Measurements from ENCODE around the gene RIN3. TPM values are rescaled to one million over a fixed set of nuclear protein-coding genes. Genes with fewer than 3 reads are reported as not detected.

The RIN3 gene
- total and polyA plus RNA-seq, 2 donors (not counting 3 experiments of a cell fraction or from before 2014, with no cell fraction given): 5.1 to 20.8 TPM

DNA sequence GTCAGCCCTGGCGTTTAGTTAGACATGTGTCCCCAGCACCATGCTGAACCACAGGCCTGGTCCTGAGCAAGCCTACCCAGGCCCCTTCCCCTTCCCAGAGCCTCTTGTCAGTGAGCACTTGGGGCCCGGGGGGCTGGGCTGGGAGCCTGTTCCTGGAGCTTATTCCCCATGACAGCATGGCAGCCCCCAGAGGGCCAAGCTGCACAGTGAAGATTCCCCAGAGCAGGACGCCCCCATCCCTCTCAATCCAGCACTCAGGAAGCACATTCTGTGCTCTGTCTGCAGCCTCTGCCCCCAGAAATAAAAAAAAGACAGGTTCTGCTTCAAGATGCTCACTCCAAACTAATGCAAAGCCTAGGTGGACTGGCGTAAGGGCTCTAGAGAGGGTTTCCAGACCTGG lies 117.5 kb downstream of the RIN3 start:
- no peaks in the 10 kb centered on the region for H3K36me3 ChIP-seq (ENCODE audit: control insufficient read depth in 2 of 2, extremely low read depth in 1 of 2, insufficient read depth in 2 of 2, low read length in 2 of 2)
- FAIRE-seq (no peak), DNase-seq (ENCODE audit: low read depth, low spot score) (no peak)
- ChIA-PET CTCF (interaction anchor here (0.6 to 1.6 kb wide), 3 partner anchors 8 to 1222 kb away, joined by 3 read pairs; no protein-coding TSS in a partner anchor), POLR2A (no interaction called here)
- no peak overlapping the region for H3K27ac ChIP-seq (ENCODE audit: insufficient read depth, low read depth, low read length)
- H3K4me3 ChIP-seq (replicated peaks in 1 of 3; ENCODE audit: insufficient read depth in 1 of 3, low read depth in 1 of 3, low read length in 3 of 3): no peak overlapping the region
- no peaks in the 10 kb centered on the region for H3K4me1 ChIP-seq (ENCODE audit: control insufficient read depth, extremely low read depth, insufficient read depth, low read length)
- no peaks in the 10 kb centered on the region for H3K9me1 ChIP-seq (replicated peaks; ENCODE audit: control insufficient read depth, extremely low read depth, insufficient read depth, low read length)
- H3K9ac ChIP-seq (replicated peaks; ENCODE audit: extremely low read depth, insufficient read depth, low read length): no peak overlapping the region
- intact Hi-C loops (cut with micrococcal nuclease): no loop called here
- H3K9me3 ChIP-seq (replicated peaks; ENCODE audit: control insufficient read depth, insufficient read depth, low read length): no peaks in the 10 kb centered on the region
- dilution Hi-C loops (cut with MboI; ENCODE audit: extremely low pct_ligation_motif_present, low sequenced_read_pairs): no loop called here
- BruUV-seq (replicated peaks): no TSS peak
- H3K4me2 ChIP-seq (ENCODE audit: insufficient read depth, low read length): no peak overlapping the region
- H4K20me1 ChIP-seq (replicated peaks; ENCODE audit: control insufficient read depth, extremely low read depth, insufficient read depth, low read length): no peaks in the 10 kb centered on the region
- H3K79me2 ChIP-seq (ENCODE audit: control insufficient read depth, insufficient read depth, low read length): no peaks in the 10 kb centered on the region
- TF ChIP-seq POLR2A (IDR thresholded peaks at IDR 0.05; ENCODE audit: low read depth, low read length) (no peak), MYC (IDR thresholded peaks at IDR 0.05; ENCODE audit: low read depth, low read length) (no peak), JUN (IDR thresholded peaks at IDR 0.05; ENCODE audit: borderline replicate concordance, insufficient read depth, insufficient read length, low read depth) (no peak), EZH2 (IDR thresholded peaks at IDR 0.05; ENCODE audit: borderline replicate concordance, low read depth, low read length, severe bottlenecking) (no peak), GATA2 (IDR thresholded peaks at IDR 0.05; ENCODE audit: insufficient read depth, insufficient read length, low read depth, low read length) (no peak), FOS (IDR thresholded peaks at IDR 0.05; ENCODE audit: borderline replicate concordance, insufficient read depth, low read length) (no peak), POLR2AphosphoS5 (IDR thresholded peaks at IDR 0.05; ENCODE audit: insufficient read depth, low read depth, low read length) (no peak)
- TF ChIP-seq, protein P1, sequence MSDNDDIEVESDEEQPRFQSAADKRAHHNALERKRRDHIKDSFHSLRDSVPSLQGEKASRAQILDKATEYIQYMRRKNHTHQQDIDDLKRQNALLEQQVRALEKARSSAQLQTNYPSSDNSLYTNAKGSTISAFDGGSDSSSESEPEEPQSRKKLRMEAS (IDR thresholded peaks at IDR 0.05; ENCODE audit: insufficient read depth, insufficient read length): no peak
- TF ChIP-seq, protein P2, sequence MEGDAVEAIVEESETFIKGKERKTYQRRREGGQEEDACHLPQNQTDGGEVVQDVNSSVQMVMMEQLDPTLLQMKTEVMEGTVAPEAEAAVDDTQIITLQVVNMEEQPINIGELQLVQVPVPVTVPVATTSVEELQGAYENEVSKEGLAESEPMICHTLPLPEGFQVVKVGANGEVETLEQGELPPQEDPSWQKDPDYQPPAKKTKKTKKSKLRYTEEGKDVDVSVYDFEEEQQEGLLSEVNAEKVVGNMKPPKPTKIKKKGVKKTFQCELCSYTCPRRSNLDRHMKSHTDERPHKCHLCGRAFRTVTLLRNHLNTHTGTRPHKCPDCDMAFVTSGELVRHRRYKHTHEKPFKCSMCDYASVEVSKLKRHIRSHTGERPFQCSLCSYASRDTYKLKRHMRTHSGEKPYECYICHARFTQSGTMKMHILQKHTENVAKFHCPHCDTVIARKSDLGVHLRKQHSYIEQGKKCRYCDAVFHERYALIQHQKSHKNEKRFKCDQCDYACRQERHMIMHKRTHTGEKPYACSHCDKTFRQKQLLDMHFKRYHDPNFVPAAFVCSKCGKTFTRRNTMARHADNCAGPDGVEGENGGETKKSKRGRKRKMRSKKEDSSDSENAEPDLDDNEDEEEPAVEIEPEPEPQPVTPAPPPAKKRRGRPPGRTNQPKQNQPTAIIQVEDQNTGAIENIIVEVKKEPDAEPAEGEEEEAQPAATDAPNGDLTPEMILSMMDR (IDR thresholded peaks at IDR 0.05; ENCODE audit: extremely low read depth in 1 of 2, insufficient read depth in 1 of 2, low read depth in 1 of 2, low read length in 2 of 2): no peak
- no peak overlapping the region for H2AFZ ChIP-seq (ENCODE audit: low read depth, low read length)
- no peaks in the 10 kb centered on the region for H3K27me3 ChIP-seq (ENCODE audit: control insufficient read depth in 2 of 2, insufficient read depth in 2 of 2, low read length in 2 of 2)
